Ascending aorta (tissue), 2 donors: ENCODE measurements around the gene VIPR2. TPM values are rescaled to one million over a fixed set of nuclear protein-coding genes. Genes with fewer than 3 reads are reported as not detected.
"Not testable (repeated sequence)": the region's sequence is repeated elsewhere in the genome, so short reads cannot be mapped to it uniquely, and the experiment has no call there.

Source experiments
- DNase-seq, 2 donors: peaks; one replicate each; pipeline ENCODE4 v3.0.0-alpha.2; 2019; ENCODE audit warnings: low spot score in 2 of 2
- H3K27ac ChIP-seq, 2 donors: fragments of 200-600 bp; sonication (generic); one replicate each; pipeline ENCODE4 v1.5.1; 2016 to 2017; ENCODE audit warnings: mild to moderate bottlenecking in 1 of 2
- H3K27me3 ChIP-seq: fragments of 200-600 bp; sonication (generic); one replicate; pipeline ENCODE4 v1.5.1; 2017
- H3K36me3 ChIP-seq, 2 donors: fragments of 200-600 bp; sonication (generic); one replicate each; pipeline ENCODE4 v1.5.1; 2016
- H3K4me1 ChIP-seq, 2 donors: fragments of 200-600 bp; sonication (generic); one replicate each; pipeline ENCODE4 v1.5.1; 2016 to 2017; ENCODE audit warnings: mild to moderate bottlenecking in 1 of 2
- H3K4me3 ChIP-seq, 2 donors: fragments of 200-600 bp; sonication (generic); one replicate each; pipeline ENCODE4 v1.5.1; 2016 to 2017; ENCODE audit warnings: mild to moderate bottlenecking in 1 of 2
- H3K9me3 ChIP-seq, 2 donors: fragments of 200-600 bp; sonication (generic); one replicate each; pipeline ENCODE4 v1.5.1; 2016
- intact Hi-C: fragments of 100-400 bp; cut with DNase I; formaldehyde crosslinking; loops from one replicate; pipeline ENCODE4 v1.15.1; 2023
- total RNA-seq: library from RNA; depleted of rRNA; stranded (reverse); fragments of >200 nt; gene quantifications from one replicate; pipeline ENCODE4 v1.1.0, GENCODE V29; 2016
- TF ChIP-seq, protein P1 (sequence below), 3 experiments: fragments of 200-600 bp in 2 of 3; fragments of 450-650 bp in 1 of 3; sonication (generic) in 2 of 3; IDR thresholded peaks; one replicate each; pipeline ENCODE4 v1.5.1; 2016 to 2019; ENCODE audit warnings: antibody characterized with exemption in 3 of 3, mild to moderate bottlenecking in 1 of 3, moderate library complexity in 1 of 3

Gene VIPR2
- total RNA-seq, 1 donor from 2014 or later: 17.8 TPM

DNA sequence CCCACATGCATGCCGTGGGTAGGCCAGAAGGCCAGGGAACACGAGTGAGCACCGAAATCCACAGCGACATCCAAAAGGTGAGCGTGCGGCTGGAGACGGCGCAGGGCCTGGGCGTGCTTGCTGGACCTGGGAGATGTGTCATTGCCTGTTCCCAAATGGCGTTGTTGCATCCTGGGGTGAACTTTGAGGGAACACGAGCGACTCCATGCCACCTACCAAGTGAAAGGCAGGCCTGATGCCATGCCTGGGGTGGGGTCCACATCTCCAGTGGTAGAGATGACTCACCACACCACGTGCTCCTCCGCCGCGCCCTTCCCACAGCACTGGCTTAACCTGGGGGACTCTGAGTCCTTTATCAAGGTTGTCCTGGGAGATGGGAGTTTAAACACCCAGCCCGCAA, 24.7 kb upstream of the VIPR2 start:
- no peak overlapping the region for H3K27ac ChIP-seq
- no peaks in the 10 kb centered on the region for H3K36me3 ChIP-seq
- no peaks in the 10 kb centered on the region for H3K4me1 ChIP-seq
- H3K27me3 ChIP-seq: no peaks in the 10 kb centered on the region
- H3K4me3 ChIP-seq: no peak overlapping the region
- intact Hi-C loops: no loop called here
- DNase-seq: no peak
- H3K9me3 ChIP-seq: no peaks in the 10 kb centered on the region
- TF ChIP-seq, protein P1, sequence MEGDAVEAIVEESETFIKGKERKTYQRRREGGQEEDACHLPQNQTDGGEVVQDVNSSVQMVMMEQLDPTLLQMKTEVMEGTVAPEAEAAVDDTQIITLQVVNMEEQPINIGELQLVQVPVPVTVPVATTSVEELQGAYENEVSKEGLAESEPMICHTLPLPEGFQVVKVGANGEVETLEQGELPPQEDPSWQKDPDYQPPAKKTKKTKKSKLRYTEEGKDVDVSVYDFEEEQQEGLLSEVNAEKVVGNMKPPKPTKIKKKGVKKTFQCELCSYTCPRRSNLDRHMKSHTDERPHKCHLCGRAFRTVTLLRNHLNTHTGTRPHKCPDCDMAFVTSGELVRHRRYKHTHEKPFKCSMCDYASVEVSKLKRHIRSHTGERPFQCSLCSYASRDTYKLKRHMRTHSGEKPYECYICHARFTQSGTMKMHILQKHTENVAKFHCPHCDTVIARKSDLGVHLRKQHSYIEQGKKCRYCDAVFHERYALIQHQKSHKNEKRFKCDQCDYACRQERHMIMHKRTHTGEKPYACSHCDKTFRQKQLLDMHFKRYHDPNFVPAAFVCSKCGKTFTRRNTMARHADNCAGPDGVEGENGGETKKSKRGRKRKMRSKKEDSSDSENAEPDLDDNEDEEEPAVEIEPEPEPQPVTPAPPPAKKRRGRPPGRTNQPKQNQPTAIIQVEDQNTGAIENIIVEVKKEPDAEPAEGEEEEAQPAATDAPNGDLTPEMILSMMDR (IDR thresholded peaks at IDR 0.05): no peak

DNA sequence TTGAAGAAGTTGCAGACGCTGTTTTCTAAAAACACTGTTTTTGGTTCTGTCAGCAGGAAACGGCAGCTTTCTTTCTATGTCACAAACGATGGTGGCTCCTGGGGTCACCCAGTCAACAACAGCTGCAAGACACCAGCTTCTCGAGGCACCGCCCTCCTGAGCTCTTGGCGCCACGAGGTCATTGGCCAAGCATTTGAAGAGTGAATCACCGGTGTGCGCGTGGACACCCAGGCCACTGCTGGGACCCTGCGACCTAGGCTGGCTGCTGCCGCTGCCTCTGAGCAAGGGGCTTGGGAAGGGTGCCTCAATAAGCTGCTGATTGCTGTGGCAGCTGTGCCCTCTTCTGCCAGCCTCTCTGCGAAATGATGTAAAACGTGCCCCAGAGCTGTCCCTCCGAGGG, 22.5 kb upstream of the VIPR2 start:
- H3K9me3 ChIP-seq: no peaks in the 10 kb centered on the region
- no peak for DNase-seq
- intact Hi-C loops: no loop called here
- TF ChIP-seq, protein P1 (IDR thresholded peaks at IDR 0.05): no peak
- no peak overlapping the region for H3K4me3 ChIP-seq
- H3K36me3 ChIP-seq: no peaks in the 10 kb centered on the region
- H3K27me3 ChIP-seq: no peaks in the 10 kb centered on the region
- no peak overlapping the region for H3K27ac ChIP-seq
- no peaks in the 10 kb centered on the region for H3K4me1 ChIP-seq

- Histone ChIP-seq H3K27ac (no peak overlapping the region), H3K4me3 (no peak overlapping the region), H3K36me3 (no peaks in the 10 kb centered on the region), H3K4me1 (no peaks in the 10 kb centered on the region), H3K9me3 (no peaks in the 10 kb centered on the region), H3K27me3 (no peaks in the 10 kb centered on the region)
- intact Hi-C loops: no loop called here
- no peak for DNase-seq
- TF ChIP-seq, protein P1 (IDR thresholded peaks at IDR 0.05): no peak
Observed at GRCh38 chr7:159166530-159166929, 21.9 kb upstream of the VIPR2 start.

DNA sequence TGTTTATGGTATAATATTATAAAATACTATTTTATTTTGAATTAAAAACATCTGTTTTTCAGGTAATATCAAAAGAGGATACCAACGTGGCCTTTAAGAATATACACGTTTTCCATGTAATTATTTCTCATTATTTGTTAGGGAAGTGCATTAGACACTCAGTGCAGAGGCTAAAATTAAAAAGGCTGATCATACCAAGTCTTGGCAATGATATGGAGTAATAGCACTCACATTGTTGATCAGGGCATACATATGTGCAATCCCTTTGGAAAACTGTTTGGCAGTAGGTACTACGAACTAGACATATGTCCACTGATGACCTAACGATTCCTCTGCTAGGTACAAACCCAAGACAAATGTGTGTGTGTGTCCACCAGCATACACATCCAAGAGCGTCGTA, 20.7 kb upstream of the VIPR2 start:
- Histone ChIP-seq H3K9me3 (no peaks in the 10 kb centered on the region), H3K36me3 (no peaks in the 10 kb centered on the region), H3K4me1 (no peaks in the 10 kb centered on the region), H3K27me3 (no peaks in the 10 kb centered on the region), H3K27ac (no peak overlapping the region), H3K4me3 (no peak overlapping the region)
- TF ChIP-seq, protein P1 (IDR thresholded peaks at IDR 0.05): no peak
- no peak for DNase-seq
- intact Hi-C loops: no loop called here

DNA sequence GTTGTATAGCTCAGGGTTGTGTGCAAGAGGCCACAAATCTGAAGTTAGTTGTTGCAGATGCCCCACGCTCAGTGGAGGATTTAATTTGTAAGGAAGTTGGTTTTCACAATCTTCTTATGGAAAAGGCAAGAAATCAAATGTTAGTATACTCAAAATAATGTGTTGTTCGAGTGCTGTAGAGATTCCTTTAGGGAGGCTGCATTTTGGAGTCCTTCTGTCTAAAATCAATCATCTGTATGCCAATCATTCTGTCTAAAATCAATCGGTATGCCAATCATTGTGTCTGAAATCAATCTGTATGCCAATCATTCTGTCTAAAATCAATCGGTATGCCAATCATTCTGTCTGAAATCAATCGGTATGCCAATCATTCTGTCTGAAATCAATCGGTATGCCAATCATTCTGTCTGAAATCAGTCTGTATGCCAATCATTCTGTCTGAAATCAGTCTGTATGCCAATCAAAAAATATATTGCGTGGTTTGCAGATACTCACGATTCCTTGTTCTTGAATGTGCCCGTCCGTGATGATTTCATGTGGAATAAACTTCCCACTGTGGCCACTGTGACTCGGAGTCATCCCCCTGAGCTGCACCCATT, 19.1 kb upstream of the VIPR2 start:
- H3K27ac ChIP-seq, DNase-seq, H3K4me3 ChIP-seq, H3K4me1 ChIP-seq, H3K36me3 ChIP-seq, H3K27me3 ChIP-seq, H3K9me3 ChIP-seq, intact Hi-C loops: not testable (repeated sequence)

GRCh38 chr7:159162050-159162626, 17.5 kb upstream of the VIPR2 start:
- H3K27ac ChIP-seq, H3K4me1 ChIP-seq, H3K27me3 ChIP-seq, H3K4me3 ChIP-seq, H3K9me3 ChIP-seq, DNase-seq, intact Hi-C loops, H3K36me3 ChIP-seq: not testable (repeated sequence)

GRCh38 chr7:159160450-159160849, 15.8 kb upstream of the VIPR2 start:
- intact Hi-C loops: no loop called here
- H3K36me3 ChIP-seq: no peaks in the 10 kb centered on the region
- no peaks in the 10 kb centered on the region for H3K27me3 ChIP-seq
- H3K4me3 ChIP-seq: no peak overlapping the region
- TF ChIP-seq, protein P1 (IDR thresholded peaks at IDR 0.05): no peak
- H3K9me3 ChIP-seq: no peaks in the 10 kb centered on the region
- no peak for DNase-seq
- H3K27ac ChIP-seq: no peak overlapping the region
- H3K4me1 ChIP-seq: no peaks in the 10 kb centered on the region
